ENCODE measurements around the gene GNMT.
A peak's percentile ranks its signal among the peaks of the same experiment; 100 is the strongest.

The GNMT gene

DNA sequence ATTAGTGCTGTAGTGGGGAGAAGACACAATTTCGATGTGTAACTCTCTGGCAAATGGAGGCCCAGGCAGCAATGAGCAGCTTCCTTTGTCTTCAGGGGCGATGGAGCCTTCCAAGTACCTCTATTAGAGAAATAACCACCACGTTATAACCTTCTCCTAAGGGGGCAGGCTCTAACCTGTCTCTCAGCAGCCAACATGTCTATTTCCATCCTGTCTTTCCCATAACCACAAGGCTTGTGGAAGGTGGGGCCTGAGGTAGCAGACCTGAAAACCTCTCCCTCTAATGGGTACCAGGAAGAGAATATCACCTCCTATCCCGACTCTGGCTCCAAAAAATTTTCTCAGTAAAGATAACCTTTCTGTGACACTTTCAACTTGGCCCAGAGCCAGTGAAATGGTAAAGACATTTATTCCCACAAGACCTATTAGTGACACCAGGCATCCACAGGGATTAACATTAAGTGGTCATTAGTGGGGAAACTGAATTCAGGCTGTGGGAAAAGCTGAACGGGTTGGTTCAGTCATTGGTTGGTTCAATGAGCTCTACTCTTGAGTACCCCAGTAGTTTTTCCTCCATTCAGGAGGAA lies 14.5 kb downstream of the GNMT start:
- peaks cover 25% of the 10 kb centered on the region for H3K4me1 ChIP-seq (ENCODE audit: control insufficient read depth, insufficient read depth, low read length, unreplicated experiment)
- H3K79me2 ChIP-seq (ENCODE audit: control insufficient read depth, insufficient read depth, low read length, unreplicated experiment), result peaks cover 17% of the 10 kb centered on the region

DNA sequence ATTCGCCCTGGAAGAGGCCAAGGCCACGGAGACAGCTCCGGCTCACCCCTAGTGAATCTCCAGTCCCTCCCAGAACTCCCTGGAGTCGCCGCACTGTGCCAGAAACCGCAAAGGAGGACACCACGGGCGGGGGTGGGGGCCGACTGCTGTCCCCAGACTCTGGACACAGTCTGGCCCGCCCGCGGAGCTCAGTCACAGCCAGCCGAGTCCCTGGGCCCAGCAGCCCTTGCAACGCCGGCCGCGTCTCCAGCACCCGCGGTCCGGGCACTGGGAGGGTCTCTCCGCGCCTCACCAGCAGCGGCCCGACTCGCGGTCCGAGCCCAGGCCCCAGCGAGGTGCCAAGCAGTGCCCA lies 17.9 kb downstream of the GNMT start:
- Histone ChIP-seq H3K4me3 (ENCODE audit: low read depth, low read length) (peak overlapping the region; percentile 83), H3K79me2 (ENCODE audit: control insufficient read depth, insufficient read depth, low read length, unreplicated experiment) (peaks cover 17% of the 10 kb centered on the region), H3K27ac (ENCODE audit: low read depth, low read length) (peak overlapping the region; percentile 38; the same call in 1 of the 2 replicates), H3K4me1 (ENCODE audit: control insufficient read depth, insufficient read depth, low read length, unreplicated experiment) (peaks cover 14% of the 10 kb centered on the region), H3K36me3 (ENCODE audit: insufficient read depth, low read length) (no peaks in the 10 kb centered on the region), H3K27me3 (ENCODE audit: insufficient read depth, low read length) (no peaks in the 10 kb centered on the region), H2AFZ (ENCODE audit: low read length, unreplicated experiment) (peak overlapping the region; percentile 78)

More for the DNA sequence above, 14.5 kb downstream of the GNMT start:
- no peaks in the 10 kb centered on the region for H3K36me3 ChIP-seq (ENCODE audit: insufficient read depth, low read length)
- H3K27ac ChIP-seq (ENCODE audit: low read depth, low read length), result no peak overlapping the region
- no peak overlapping the region for H3K4me3 ChIP-seq (ENCODE audit: low read depth, low read length)
- no peak overlapping the region for H2AFZ ChIP-seq (ENCODE audit: low read length, unreplicated experiment)
- H3K27me3 ChIP-seq (ENCODE audit: insufficient read depth, low read length), result no peaks in the 10 kb centered on the region

DNA sequence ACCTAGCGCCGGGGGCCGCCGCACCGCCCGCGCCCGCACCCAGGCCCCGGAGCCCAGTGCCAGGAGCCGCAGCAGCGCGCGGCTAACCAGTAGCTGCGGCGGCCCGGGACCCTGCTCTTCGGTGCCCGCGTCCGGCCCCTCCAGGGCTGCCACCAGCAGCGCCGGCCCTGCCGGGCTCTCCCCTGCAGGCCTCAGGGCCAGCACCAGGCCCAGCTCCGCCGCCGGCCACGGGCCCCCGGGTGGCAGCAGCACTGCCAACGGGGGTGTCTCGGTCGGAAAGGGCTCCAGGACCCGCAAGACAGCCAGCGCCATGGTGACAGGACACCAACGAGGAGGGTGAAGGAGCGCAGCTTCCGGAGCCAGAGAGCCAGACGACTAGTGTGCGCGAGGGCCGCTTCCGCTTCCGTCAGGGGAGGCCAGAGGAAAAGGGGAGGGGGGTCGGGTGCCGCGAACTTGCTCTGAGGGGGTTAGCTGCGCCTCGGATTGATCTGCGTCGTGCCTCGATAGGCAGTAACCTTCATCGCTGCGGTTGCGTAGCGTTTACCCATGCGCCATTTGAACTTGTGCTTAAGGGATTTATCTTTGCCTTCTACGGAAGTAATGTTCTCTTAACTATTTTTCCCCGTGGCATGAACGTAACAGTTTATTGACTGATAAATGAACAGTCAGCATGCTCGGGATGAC lies 18.4 kb downstream of the GNMT start, which contains the start of gene PEX6:
TSS of gene PEX6 (minus strand) at position 343 of the 684 bp plus-strand sequence. CDS start at position 312, 31 bp downstream.
- Histone ChIP-seq H3K4me3 (ENCODE audit: low read depth, low read length) (peak within 1 kb of the TSS; percentile 83), H3K36me3 (ENCODE audit: insufficient read depth, low read length) (no peaks in the 10 kb centered on the region), H2AFZ (ENCODE audit: low read length, unreplicated experiment) (peak within 1 kb of the TSS; percentile 78), H3K27me3 (ENCODE audit: insufficient read depth, low read length) (no peaks in the 10 kb centered on the region), H3K79me2 (ENCODE audit: control insufficient read depth, insufficient read depth, low read length, unreplicated experiment) (peaks cover 17% of the 10 kb centered on the region), H3K27ac (ENCODE audit: low read depth, low read length) (peak within 1 kb of the TSS; percentile 38), H3K4me1 (ENCODE audit: control insufficient read depth, insufficient read depth, low read length, unreplicated experiment) (peaks cover 14% of the 10 kb centered on the region)

DNA sequence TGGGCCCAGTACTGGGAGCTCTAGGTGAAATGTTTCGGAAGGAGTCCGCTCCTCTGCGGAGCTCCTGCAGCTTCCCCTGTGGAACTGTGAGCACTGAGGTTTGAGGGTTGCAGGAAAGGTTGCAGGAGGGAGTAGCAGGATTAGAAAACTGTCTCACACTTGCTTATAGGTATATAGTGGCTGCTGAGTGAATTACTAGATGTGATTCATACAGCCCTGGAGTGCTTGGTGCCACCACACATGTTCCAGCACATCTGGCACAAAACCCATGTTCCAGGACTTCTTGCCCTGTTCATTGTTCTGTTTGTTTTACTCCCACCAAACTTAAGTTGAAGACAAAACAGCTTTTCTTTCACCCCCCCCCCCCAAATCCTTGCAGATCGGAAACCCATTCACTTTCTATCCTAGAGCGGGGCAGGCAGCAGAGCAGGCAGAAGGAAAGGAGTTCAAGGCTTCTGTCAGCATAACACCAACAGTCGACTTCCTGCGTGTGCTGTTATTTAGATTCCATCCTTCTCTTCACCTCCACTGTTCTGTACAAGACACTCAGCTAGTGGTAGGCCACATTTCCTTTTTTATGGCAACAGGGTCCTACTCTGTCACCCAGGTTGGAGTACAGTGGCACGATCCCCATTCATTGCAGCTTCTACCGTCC lies 19.1 kb downstream of the GNMT start:
- H2AFZ ChIP-seq (ENCODE audit: low read length, unreplicated experiment), result peak overlapping the region; percentile 78
- H3K4me1 ChIP-seq (ENCODE audit: control insufficient read depth, insufficient read depth, low read length, unreplicated experiment), result peaks cover 14% of the 10 kb centered on the region
- H3K36me3 ChIP-seq (ENCODE audit: insufficient read depth, low read length), result no peaks in the 10 kb centered on the region
- peaks cover 17% of the 10 kb centered on the region for H3K79me2 ChIP-seq (ENCODE audit: control insufficient read depth, insufficient read depth, low read length, unreplicated experiment)
- peak overlapping the region; percentile 38 for H3K27ac ChIP-seq (ENCODE audit: low read depth, low read length)
- H3K4me3 ChIP-seq (ENCODE audit: low read depth, low read length), result peak overlapping the region; percentile 83
- H3K27me3 ChIP-seq (ENCODE audit: insufficient read depth, low read length), result no peaks in the 10 kb centered on the region

DNA sequence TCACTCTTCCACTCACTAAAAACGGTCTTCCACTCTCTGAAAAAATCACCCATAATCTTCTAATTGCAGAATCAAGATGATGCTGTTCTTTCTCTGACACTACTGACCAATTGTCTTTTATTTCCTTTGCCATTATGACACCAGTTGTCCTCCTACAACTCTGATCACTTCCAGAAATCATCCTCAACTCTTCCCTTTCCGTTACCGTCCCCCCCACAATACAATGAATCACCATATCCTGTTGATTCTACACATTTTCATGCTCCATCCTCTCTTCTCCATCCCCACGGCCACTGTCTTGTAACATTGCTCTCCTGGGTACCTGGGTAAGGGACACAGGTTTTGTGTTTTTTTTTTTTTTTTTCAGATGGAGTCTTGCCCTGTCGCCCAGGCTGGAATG lies 21.3 kb downstream of the GNMT start:
- H3K27ac ChIP-seq (ENCODE audit: low read depth, low read length), result no peak overlapping the region
- peaks cover 31% of the 10 kb centered on the region for H3K4me1 ChIP-seq (ENCODE audit: control insufficient read depth, insufficient read depth, low read length, unreplicated experiment)
- H3K36me3 ChIP-seq (ENCODE audit: insufficient read depth, low read length), result no peaks in the 10 kb centered on the region
- H2AFZ ChIP-seq (ENCODE audit: low read length, unreplicated experiment), result no peak overlapping the region
- H3K4me3 ChIP-seq (ENCODE audit: low read depth, low read length), result no peak overlapping the region
- peaks cover 30% of the 10 kb centered on the region for H3K79me2 ChIP-seq (ENCODE audit: control insufficient read depth, insufficient read depth, low read length, unreplicated experiment)
- no peaks in the 10 kb centered on the region for H3K27me3 ChIP-seq (ENCODE audit: insufficient read depth, low read length)

DNA sequence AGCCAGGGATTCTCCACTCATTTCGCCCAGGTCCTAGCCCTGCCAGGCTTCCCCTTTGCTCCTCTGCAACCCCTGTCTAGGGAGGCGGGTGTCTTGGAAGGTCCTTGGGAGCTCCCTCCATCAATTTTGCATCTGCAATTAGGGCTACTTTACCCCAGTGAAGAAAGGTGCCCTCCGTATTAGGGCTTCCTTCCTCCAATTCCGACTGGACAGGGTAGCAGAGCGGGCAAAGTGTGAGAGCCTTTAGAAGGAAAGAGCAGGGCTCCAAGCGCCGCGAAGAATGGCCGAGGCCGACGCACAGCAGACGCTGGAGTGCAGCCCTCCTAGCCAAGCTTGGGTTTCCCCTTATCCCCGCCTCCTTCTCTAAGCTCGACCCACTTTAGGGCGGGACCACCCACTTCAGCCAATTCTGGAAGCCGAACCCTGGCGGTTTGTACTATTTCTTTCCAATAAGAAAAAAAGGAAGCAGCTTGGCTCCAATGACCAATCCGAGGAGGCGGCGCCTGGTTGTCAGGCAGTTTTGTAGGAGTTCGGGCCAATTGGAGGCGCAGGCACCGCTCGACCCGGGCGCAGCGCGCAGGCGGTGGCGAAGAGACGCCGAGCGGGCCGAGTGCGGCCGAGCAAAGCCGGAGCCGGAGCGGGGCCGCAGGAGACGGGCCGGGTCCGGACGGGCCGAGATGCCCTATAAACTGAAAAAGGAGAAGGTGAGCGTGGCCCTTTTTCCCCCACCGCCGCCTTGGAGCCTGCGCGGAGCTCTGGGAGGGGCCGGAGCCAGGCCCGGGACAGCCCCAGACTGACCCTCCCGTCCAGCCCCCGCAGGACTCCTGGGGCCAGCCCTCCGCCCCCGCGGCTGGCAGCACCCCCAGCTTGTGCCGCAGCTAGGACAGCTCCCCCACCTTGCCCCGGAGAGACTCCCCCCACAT lies 23.7 kb downstream of the GNMT start, which contains the start of gene PPP2R5D:
TSS of gene PPP2R5D (plus strand) at position 570 of the 923 bp plus-strand sequence. CDS start at position 678, 108 bp downstream.
- Histone ChIP-seq H3K27me3 (ENCODE audit: insufficient read depth, low read length) (no peaks in the 10 kb centered on the region), H3K79me2 (ENCODE audit: control insufficient read depth, insufficient read depth, low read length, unreplicated experiment) (peaks cover 14% of the 10 kb centered on the region), H3K4me3 (ENCODE audit: low read depth, low read length) (peak within 1 kb of the TSS; percentile 90), H3K4me1 (ENCODE audit: control insufficient read depth, insufficient read depth, low read length, unreplicated experiment) (peaks cover 33% of the 10 kb centered on the region), H3K27ac (ENCODE audit: low read depth, low read length) (no peak within 1 kb of the TSS; the same call in 1 of the 2 replicates), H2AFZ (ENCODE audit: low read length, unreplicated experiment) (peak within 1 kb of the TSS; percentile 39), H3K36me3 (ENCODE audit: insufficient read depth, low read length) (no peaks in the 10 kb centered on the region)

DNA sequence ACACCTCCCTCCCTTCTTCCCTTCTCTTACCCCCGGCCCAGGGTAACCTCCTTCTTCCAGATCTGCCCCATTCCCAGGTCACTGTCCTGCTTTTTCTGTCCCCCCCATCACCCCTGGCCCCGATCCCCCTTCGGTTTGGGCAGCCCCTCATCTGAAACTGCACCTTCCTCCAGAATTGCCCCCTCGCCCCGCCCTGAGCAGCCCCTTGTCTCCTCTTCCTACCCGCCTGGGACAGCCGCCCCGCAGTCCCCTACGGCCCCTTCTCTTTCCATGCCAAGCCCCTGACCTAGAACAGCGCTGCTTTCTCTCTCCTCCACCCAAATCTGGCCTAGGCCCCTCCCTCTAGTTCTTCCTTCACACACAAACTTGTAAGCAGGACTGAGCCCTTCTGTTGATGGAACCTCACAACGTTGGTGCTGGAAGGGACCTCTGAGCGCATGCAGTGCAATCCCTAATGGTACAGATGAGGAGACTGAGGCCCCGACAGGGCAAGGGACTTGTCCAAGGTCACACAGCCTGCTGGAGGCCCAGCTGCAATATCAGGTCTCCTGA lies 24.4 kb downstream of the GNMT start:
- H2AFZ ChIP-seq (ENCODE audit: low read length, unreplicated experiment), result peak overlapping the region; percentile 39
- no peaks in the 10 kb centered on the region for H3K36me3 ChIP-seq (ENCODE audit: insufficient read depth, low read length)
- peaks cover 14% of the 10 kb centered on the region for H3K79me2 ChIP-seq (ENCODE audit: control insufficient read depth, insufficient read depth, low read length, unreplicated experiment)
- H3K4me1 ChIP-seq (ENCODE audit: control insufficient read depth, insufficient read depth, low read length, unreplicated experiment), result peaks cover 26% of the 10 kb centered on the region
- H3K27ac ChIP-seq (ENCODE audit: low read depth, low read length), result no peak overlapping the region
- H3K27me3 ChIP-seq (ENCODE audit: insufficient read depth, low read length), result no peaks in the 10 kb centered on the region
- H3K4me3 ChIP-seq (ENCODE audit: low read depth, low read length), result peak overlapping the region; percentile 90

DNA sequence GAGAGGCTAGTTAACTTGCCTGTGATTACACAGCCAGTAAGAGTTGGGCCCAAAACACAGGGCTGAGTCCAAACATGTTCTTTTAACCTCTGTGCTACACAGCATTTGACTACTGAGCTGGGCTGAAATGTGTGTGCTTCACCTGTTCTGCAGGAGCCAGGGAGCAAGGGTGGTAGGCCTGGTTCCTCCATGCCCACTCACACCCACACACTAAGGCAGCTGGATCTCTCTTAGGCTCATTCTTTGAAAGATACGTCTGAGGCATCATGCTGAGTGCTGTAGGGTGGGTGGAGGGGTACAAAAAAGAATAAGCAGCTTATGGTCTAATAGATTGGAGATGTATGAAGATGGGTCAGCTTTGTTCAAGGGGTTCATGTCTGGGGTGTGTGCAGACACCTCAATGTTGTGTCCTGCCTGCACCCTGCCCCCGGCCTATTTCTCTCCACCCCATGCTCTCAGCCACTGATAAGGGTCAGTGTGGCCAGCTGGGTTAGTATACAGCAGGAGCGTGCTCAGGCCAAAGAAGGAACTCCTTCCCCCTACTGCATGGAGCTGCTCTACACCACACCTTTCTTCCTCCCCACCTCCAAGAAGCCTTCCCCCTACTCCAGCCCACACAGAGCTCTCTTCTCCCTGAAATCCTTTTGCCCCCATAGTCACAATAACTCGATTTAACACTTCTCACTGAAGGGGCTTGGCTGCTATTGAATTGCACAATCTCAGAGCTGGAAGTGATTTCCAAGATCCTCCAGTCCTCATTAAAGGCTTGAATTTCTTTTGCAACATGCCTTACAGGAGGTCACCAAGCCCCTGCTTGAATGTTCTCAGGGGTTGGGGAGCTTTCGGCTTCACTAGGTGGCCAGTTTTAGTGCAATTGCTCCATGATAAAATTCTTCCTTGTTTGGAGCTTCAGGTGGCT lies 27.2 kb downstream of the GNMT start:
- H2AFZ ChIP-seq (ENCODE audit: low read length, unreplicated experiment), result no peak overlapping the region
- H3K4me3 ChIP-seq (ENCODE audit: low read depth, low read length), result no peak overlapping the region
- no peaks in the 10 kb centered on the region for H3K27me3 ChIP-seq (ENCODE audit: insufficient read depth, low read length)
- no peaks in the 10 kb centered on the region for H3K36me3 ChIP-seq (ENCODE audit: insufficient read depth, low read length)
- no peak overlapping the region for H3K27ac ChIP-seq (ENCODE audit: low read depth, low read length)
- peaks cover 14% of the 10 kb centered on the region for H3K79me2 ChIP-seq (ENCODE audit: control insufficient read depth, insufficient read depth, low read length, unreplicated experiment)
- H3K4me1 ChIP-seq (ENCODE audit: control insufficient read depth, insufficient read depth, low read length, unreplicated experiment), result peaks cover 26% of the 10 kb centered on the region

DNA sequence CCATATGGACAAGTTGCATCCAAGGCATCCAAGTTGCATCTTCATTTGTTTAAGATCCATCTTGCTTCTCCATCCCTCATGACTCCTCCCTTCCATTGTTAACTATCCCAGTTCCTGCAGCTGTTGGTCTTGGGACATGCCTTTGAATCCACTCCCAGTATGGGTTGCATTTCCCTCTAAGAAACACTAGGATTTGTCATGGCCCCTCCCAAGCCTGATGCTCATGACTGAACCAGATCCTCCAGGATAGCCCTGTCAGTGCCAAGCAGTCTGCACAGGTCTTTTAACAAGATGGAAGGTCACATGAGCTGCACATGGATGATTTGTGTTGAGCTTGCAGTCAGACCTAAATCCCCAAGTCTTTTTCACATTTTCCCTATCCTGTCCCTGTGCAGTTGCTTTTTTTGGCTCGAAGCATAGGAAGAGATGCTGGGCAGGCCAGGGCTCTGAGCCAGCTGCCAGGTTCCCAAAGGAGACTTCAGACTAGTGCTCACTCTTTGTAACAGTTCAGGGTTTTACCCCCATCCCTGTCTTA lies 28.0 kb downstream of the GNMT start:
- Histone ChIP-seq H3K36me3 (ENCODE audit: insufficient read depth, low read length) (no peaks in the 10 kb centered on the region), H3K27me3 (ENCODE audit: insufficient read depth, low read length) (no peaks in the 10 kb centered on the region), H3K27ac (ENCODE audit: low read depth, low read length) (no peak overlapping the region), H2AFZ (ENCODE audit: low read length, unreplicated experiment) (no peak overlapping the region), H3K4me1 (ENCODE audit: control insufficient read depth, insufficient read depth, low read length, unreplicated experiment) (peaks cover 26% of the 10 kb centered on the region), H3K4me3 (ENCODE audit: low read depth, low read length) (no peak overlapping the region), H3K79me2 (ENCODE audit: control insufficient read depth, insufficient read depth, low read length, unreplicated experiment) (peaks cover 14% of the 10 kb centered on the region)
